Esophagus muscularis mucosa (tissue), 3 donors: Measurements from ENCODE around the gene SNX2.

Source experiments
- CTCF ChIP-seq, 3 experiments: fragments of 200-600 bp in 2 of 3; fragments of 450-650 bp in 1 of 3; sonication (generic) in 2 of 3; IDR thresholded peaks; one replicate each; pipeline ENCODE4 v1.5.1; 2017 to 2019; ENCODE audit warnings: antibody characterized with exemption in 3 of 3, mild to moderate bottlenecking in 2 of 3, moderate library complexity in 1 of 3
- POLR2A ChIP-seq: fragments of 450-650 bp; IDR thresholded peaks from one replicate; pipeline ENCODE4 v1.6.1; 2017; ENCODE audit warnings: antibody characterized with exemption, moderate library complexity, mild to moderate bottlenecking, low read depth

- TF ChIP-seq CTCF (IDR thresholded peaks at IDR 0.05) (no peak), POLR2A (no peak)
Measured at GRCh38 chr5:122773619-122774018, 1.3 kb upstream of the SNX2 start.
